ENCODE data around the gene PTPRG.

The PTPRG gene

DNA sequence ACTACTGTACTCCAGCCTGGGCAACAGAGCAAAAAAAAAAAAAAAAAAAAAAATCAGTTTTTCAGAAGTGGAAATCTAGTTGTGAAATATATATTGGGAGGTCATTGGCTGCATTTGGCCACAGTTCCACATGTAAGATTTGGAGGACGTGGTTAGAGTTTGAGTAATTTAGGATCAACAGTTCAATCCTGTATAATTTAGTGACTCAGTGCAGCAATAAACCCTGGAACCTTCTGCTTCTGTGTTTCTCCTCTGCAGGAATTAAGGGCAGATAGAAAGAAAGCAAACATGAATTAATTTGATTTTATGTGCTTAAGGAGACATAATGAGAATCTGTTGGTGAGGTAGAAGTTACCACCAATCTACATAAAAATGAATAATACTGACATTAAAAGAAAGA lies 347.0 kb downstream of the PTPRG start:
- DNase-seq: no peak

DNA sequence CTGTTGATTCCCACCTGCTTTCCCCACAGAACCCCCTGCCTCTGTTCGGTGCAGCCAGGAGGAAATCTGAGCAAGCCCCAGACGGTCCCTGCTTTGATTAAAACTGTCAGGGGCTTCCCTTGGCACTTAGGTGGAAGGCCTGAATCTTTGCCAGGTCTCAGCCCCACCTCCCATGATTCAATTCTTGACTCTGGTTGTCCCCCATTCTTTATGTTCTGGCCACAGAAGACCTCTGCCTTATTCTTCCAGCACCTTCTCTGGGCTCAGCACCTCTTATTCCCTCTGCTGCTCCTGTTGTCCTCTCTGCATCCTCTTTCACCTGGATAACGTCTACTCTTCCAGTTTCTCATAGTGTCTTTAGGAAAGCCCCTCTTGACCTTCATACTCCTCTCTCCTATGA lies 349.4 kb downstream of the PTPRG start:
- DNase-seq: no peak

DNA sequence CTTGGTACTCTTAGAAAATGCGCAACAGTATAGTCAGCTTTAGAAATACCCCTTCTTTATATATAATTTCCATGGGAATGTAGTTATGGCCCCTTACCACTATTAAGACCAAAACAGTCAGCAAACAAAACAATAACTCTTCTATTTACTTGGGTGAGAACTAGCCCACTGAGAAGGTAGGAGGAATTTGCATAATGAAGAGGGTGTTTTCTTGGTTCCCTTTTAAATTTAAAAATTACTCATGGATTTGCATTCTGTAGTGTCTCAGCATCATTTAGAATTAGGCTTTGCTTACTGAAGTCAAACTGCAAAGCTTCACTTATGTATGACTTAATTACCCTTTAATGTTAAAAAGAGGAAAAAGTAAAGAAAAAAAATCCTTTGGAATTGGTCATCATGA lies 350.8 kb downstream of the PTPRG start:
- DNase-seq: no peak

DNA sequence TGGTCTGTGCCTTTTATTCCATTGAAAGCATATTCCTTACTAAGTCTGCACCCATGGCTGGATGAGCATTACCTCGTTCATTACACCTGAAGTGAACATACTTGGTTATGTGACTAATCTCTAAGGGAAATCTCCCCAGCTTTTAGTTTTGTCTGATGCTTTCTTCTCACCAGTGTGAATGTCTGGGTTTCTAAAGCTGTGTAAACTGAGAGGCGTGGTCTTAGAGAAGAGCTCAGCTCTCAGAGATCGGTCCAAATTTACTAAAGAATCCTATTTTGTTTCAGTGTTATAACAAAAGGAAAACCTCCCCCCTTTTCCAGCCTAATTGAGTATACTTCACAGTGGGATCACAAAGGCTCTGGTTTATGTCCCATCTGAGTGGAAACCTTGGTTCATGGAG lies 352.3 kb downstream of the PTPRG start:
- DNase-seq: no peak

DNA sequence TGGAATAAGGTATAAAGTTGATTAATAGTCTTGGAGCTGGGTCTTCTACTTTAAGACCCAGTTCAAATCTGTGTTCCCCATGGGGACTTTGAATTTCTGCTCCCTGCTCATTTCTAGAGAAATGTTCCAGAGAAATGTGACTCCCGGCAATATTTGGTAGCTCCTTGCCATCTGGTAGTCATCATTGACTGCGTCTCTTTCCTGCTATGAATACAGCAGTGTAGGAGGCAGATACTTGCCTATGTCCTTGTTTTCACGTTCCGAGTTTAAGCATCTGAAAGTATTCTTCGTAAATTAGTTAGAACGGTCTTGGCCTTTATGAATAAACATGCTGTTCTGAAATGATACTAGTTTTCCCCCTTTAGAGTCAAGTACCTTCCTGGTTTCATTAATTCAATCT lies 352.9 kb downstream of the PTPRG start:
- DNase-seq: no peak

DNA sequence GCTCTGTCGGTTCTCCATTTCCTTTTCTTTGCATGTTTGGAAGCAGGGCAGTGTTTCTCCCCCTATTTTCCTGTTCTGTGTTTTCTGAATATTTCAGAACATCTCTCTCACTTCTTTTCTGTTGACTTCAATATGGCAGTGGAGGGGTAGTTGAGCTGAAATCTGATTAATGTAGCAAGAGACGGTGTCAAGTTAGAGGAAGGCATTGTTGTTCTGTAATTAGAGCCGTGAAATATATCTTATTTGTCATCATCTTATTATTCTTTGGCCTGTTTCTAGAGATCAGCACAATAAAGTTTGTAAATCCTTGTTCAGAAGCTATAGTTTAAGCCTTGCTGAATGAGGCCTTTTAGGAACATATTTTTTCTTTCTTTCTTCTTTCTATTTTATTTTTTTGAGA lies 353.9 kb downstream of the PTPRG start:
- DNase-seq: no peak

DNA sequence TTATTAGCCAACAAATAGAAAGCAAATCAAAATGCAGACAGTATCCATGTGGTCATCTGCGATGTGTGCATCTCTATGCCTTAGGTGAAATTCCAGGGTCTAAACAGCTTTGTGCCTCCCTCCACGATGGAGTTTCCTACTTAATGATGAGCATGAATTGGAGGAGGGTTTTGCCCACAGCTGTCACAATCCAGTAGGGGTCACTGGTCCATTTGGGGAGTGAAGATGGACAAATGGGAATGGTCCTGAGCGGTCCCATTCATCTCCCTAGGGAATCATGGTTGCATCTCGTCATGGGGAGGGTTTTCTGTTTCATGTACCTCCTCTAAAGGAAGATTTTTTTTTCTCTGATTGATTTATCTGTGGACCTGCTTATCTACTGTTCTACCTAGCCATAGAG lies 358.0 kb downstream of the PTPRG start:
- DNase-seq: no peak

DNA sequence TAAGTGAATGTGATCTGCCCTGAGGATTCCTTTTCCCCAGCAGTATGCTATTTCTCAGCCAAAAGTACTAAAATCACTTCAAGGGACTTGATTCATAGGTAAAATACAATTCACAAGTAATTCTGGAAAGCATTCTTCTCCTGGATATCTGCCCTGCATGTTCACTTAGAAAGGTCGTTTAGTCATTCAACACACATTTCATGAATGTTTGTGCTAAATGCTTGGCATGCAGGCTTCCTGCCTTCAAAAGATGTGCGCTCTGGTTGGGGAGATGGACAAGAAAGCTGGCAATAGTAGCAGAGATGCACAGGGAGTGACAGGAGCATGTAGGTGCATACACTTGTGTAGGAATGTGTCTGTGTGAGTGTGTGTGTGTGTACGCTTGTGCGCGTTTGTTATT lies 360.7 kb downstream of the PTPRG start:
- no peak for DNase-seq

DNA sequence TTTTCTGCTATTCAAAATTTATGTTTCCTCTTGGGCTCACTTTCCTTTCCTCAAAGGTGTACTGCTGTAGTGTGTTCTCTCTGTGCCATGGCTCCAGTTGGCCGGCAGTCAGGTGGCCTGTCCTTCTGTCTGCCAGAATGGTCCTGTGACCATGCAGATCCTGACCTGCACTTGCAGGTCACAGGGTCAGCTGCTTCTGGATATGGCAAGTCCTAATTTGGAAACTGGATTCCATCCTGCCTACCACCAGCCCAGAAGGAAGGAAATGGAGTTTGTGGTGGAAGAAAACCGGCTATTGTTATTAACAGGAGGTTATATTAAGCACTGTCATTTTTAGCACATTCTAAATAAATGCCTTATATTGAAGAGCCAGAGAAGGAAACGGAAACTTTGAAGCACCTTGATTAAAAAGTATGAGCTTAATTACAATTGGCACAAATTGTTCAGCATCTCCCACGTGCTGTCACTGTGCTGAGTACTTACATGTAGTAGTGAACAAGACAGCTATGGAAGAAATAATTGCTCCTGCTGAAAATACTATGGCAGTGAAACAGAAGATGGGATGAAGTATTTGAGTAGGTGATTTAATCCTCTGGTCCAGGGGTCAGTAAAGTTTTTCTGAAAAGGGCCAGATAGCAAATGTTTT lies 362.8 kb downstream of the PTPRG start:
- DNase-seq: no peak

DNA sequence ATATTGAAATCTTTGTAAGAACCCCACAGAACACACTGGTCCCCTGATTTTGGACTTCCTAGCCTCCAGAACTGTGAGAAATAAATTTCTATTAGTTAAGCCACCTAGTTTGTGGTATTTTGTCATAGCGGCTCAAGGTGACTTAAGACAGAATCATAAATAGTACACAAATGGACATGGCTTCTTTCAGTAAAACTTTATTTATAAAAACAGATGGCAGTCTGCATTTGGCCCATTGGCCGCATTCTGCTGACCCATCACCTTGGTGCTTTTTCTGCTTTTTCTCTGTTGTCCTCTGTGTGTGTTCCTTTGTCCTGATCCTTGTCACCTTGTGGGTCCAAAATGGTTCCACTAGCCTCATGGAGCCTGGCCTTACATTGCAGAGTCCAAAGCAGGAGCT lies 363.6 kb downstream of the PTPRG start:
- DNase-seq: no peak

DNA sequence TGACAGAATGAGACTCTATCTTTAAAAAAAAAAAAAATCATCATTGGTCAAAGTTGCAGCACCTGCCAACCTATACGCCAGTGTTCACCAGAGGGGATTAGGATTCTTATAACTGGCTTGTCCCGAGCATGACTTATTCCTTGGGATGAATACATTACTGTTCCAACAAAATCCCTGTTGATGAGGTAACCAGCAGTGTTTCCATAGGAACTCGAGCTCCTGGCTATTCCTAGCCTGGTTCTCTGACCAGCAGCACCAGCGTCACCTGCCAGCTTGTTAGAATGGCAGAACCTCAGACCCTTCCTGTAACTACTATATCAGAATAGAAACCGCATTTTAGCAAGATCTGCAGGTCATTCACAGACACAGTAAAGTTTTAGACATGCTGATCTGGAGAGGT lies 364.4 kb downstream of the PTPRG start:
- no peak for DNase-seq

DNA sequence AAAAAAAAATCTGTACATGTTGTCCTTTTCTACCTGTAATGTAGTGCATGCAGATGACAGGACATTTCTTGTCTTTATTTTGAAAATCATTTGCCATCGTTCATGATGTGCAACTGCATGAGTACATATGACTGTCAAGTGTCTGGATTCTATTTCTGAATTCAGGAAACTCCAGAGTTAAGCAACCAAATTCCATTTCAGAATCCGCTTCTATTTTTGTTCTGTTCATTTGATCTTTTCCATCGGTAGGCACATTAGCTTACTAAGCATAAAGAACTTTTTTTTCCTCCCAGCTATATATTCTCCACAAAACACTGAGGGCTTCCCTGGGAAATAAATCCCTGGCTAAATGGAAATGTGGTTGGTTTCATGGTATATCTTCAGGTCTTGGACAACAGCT lies 365.6 kb downstream of the PTPRG start:
- no peak for DNase-seq

DNA sequence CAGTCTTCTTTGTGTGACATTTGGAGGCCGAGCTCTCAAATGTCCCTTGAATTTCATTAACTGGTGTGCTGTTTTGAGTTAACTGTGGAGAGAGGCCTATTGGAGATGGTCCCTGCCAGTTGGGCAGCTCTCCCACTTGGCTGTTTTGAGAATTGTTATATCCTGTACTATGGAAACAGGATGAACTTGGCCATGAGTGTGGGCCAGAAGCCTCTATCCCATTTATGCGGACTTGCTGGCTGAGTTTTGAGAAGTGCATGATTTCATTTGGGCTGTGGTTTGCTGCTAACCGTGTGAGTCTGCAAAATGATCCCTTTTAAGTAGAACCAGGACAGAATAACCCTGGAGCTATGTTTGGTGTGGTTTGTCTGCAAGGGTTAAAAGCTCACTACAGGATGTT lies 366.0 kb downstream of the PTPRG start:
- DNase-seq: no peak

DNA sequence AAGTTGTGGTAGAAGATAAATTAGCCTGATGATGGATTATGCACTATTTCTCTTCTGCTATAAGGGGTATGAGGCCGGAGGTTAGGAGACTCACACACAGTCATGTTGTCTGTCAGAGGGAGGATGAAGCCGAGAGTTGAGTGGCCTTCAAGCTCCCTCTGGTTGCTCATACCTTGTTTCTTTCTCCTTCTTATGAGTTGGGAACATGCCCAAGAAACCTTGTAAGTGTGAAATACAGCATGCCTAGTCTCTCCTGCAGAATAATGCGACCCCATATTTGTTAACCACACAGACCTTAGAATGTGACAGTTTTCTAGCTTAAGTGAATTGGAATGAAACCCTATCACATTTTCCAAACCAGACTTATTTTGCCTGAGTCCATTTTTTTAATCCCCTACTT lies 366.7 kb downstream of the PTPRG start:
- DNase-seq: no peak

DNA sequence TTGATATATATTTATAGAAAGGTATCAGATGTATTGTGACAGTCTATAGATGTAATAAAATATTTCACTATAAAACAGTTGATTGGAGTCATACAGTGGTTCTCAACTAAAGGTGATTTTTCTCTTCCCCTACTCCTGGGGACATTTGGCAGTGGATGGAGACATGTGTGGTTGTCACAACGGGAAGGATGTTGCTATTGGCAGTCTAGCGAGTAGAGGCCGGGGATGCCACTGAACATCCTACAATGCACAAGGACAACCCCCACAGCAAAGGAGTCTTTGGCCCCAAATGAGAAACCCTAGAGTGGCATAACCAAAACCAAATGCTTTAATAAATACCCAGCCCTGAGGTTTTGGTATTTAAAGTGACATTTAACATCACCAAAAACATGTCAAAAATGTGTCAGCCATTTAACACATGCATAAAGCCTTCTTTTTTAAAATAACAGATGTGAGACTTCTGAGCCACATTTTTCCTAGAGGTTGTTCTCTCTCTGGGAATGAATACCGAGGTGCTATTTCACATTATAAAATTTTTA lies 367.5 kb downstream of the PTPRG start:
- no peak for DNase-seq

DNA sequence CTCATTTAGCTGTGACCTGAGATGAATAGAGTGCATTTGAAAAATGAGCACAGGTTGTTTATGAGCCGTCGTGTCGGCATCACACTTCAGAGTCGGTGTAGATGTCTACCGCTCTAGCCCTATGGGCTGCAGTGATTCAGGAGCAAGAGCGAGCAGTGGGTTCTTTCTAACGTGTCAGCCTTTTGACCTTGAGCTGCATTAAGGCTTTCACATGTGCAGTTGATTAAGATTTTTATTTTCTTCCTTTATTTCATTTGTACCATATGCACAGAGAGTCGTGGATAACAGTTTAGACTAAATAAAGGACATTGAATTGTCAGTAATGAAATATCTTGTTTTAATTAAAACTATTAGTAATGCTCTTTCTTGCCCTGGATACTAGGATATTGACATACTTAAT lies 368.2 kb downstream of the PTPRG start:
- DNase-seq: no peak

DNA sequence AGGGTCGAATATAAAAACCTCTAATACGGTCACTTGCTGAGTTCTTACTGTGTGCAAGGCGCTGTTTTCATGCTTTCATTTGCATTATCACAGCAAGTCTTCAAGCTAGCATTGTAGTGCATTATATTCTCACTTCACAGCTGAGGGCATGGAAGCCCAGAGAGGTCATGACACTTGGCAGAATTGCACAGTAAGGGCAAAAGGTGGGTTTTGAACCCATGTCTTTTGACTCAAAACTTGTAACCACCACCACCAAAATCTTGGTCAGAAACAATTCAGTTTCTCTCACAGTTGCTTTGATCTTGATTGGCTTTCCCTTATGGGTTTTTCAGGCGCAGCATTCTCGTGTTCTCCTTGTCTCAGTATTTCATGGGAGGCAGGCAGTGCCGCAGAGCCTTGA lies 371.1 kb downstream of the PTPRG start:
- DNase-seq: no peak

DNA sequence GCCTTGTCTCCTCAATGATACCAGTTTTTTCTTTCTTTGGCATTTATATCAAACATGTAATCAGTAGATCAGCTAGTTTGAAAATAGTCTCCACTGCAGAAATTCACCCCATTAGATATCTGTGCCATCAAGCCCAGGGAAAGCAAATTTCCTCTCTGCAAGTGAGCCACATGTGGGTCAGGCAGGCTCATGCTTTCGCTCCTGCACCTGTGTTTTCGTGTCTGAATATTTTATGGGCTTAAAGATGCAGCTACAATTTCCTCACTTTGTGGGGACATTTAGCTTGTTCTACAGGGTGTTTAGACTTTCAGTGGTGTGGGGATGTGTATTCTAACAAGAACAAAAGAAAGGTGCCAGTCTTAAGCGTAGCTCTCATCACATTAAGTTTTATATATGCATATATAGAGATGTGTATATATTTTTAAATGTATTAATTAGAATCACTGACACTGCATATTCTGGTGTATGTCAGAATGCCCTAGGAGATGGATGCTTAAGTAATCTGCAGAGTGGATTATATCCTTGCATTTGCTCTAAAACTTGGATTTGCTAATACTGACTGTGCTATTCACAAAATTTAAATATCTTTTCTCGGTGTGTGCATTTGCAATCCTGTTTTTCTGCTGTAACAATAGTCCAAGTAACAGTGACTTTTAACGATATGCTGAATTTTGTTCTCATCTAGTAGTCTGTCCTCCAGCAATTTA lies 372.6 kb downstream of the PTPRG start:
- no peak for DNase-seq

DNA sequence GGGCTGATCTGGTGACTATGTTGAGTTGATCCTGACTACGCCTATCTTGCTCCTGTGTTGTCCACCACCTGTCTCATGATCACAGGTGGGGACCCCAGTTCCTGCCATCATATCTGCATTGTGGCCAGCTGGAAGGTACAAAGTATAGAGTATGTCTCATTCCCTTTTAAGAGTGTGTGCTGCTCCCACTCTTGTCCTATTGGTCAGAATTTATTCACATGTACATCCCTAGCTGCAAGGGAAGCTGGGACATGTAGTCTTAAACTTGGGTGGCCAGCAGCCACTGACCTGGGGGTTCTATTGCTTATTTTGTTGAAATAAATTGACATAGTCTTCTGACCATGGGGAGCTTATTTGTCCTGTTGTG lies 373.1 kb downstream of the PTPRG start:
- DNase-seq: no peak

DNA sequence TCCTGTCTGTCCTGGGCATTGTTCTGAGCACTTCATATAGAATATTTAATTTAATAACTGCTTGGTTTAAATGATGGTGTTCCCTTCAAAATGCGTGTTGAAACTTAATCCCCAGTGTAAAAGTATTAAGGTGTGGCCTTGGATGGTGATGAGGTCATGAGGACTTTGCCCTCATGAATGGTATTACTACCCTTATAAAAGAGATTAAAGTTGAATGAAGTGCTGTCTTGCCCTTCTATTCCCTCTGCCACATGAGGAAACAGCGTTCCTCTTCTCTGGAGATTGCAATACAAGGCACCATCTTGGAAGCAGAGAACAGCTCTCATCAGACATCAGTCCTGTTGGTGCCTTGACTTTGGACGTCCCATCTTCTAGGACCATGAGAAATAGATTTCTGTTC lies 374.4 kb downstream of the PTPRG start:
- DNase-seq: no peak

DNA sequence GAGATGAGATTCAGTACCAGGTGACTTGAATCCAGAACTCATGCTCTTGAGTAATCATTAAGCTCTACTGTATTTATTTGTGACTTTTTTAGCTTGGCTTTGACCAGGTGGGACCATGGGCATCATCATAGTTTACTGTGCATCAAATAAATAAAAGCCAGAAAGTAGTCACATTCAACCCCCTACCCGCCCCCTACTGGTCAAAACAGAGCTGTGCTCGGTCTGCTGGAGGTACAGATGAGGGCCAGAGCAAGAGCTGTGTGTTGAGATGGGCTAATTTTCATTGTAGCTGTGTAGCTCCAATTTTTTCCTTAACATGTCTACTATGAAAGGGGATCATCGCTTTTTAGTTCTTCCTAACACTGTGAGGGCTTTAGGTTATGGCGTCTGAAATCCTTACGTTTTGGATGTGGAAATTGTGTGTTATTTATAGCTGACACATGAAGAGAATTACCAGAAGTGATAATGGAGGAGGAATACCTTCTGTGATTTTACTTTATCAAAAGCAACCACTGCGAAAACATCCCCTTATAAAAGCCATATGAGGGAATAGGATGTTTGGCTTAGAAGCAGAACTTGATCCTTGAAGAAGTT lies 375.1 kb downstream of the PTPRG start:
- DNase-seq: no peak

DNA sequence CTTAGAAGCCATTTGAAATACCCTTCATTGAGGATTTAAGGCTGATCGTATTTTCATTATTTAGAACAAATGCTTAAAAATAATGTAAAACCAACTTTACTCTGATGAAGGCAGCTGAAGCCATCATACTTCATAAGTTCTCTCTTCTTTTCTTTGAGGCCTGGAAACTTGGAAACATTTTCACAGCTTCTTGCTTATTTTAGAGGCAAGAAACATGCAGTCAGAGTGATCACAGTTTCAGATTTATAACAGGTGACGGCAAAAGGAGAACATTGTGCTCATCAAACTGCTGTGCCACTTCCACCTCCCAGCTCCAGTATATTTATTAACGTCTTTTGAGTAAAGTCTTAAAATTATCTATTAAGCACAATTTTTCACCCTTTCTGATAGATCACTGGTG lies 376.1 kb downstream of the PTPRG start:
- DNase-seq: no peak

DNA sequence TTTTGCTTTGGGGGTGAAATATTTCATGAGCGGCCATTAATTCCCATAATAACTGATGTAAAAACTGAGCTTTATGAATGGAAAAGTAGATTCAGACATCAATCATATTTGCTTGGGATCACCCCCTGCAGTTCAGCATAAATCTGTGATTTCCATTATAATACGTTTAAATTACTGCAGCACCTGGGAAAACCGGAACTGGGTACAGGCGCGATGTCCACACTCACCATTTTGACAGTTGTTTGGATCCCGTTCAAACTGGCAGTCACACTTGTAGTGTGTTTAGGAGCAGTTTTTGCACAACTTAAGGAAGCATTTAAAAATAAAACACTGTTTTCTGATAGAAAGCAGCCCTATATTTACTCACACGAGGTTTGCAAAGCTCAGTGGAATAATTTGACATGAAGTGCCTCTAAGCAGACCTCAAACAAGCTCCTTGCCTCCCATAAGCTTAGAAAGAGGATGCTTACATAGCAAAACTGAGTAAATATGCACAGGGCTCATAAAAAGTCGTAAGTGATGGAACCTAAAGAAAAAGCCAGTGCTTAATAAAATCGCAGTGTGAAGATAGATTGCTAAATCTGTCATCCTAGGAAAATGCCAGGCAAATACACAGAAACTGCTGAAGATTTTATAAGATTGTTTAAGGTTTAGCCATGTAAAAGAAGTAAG lies 377.6 kb downstream of the PTPRG start:
- DNase-seq: no peak

DNA sequence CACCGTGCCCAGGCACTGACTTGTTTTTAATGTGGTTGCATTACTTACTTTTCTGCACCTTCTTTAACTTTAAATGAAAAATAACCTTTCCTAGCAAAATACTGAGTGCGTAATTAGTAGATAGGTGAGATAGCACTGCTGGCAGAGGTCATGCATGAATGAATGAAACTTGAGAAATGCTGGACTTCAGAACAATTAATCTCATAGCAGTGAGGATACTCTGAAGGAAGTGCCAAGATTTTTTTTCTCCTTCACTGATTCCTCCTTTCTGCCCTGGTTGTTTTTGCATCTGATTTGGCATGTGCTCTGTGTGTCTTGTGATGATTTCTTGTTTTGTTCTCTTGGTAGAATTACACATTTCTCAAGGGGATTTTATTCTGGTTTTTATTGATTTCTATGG lies 378.9 kb downstream of the PTPRG start:
- DNase-seq: no peak
